Measurements from ENCODE around the gene SLC35G1.

GRCh38 chr10:93951905-93952304 is 58.1 kb downstream of the SLC35G1 start:
- TF ChIP-seq ATF3 (CRISPR knock-in tag; conservative IDR thresholded peaks at IDR 0.05) (no peak), CTCF (IDR thresholded peaks at IDR 0.05) (no peak), USF2 (CRISPR knock-in tag; IDR thresholded peaks at IDR 0.05) (no peak), ELF4 (CRISPR knock-in tag; IDR thresholded peaks at IDR 0.05; ENCODE audit: low read depth) (no peak)

Data from WTC11 (cell line).